HT-29 (cell line): Measurements from ENCODE around the gene TNRC6B. TPM values are rescaled to one million over a fixed set of nuclear protein-coding genes. Genes with fewer than 3 reads are reported as not detected.
A peak's percentile ranks its signal among the peaks of the same experiment; 100 is the strongest.
"Not testable (repeated sequence)": the region's sequence is repeated elsewhere in the genome, so short reads cannot be mapped to it uniquely, and the experiment has no call there.

Experiments
- DNase-seq: peaks from one replicate; pipeline ENCODE4 v3.0.0-alpha.2; 2015; ENCODE audit warnings: low spot score
- total RNA-seq: library from RNA; depleted of rRNA; stranded (reverse); fragments of >200 nt; shearing (Covaris generic); gene quantifications from 2 replicates; pipeline ENCODE4 v1.2.3, GENCODE V29; 2014; rRNA removed

The TNRC6B gene
- total RNA-seq, 1 experiment from 2014 or later, result 10.5 TPM

- DNase-seq, result no peak
Measured at GRCh38 chr22:40347300-40347699, 169.6 kb downstream of the TNRC6B start.

GRCh38 chr22:40348025-40348658 is 170.4 kb downstream of the TNRC6B start:
- peak; percentile 35 for DNase-seq

GRCh38 chr22:40352763-40353162 is 175.0 kb downstream of the TNRC6B start:
- DNase-seq, result no peak

GRCh38 chr22:40361100-40361499 is 183.4 kb downstream of the TNRC6B start:
- no peak for DNase-seq

GRCh38 chr22:40363059-40363458 is 185.3 kb downstream of the TNRC6B start:
- DNase-seq, result no peak

- DNase-seq, result no peak
Measured at GRCh38 chr22:40364431-40364830, 186.7 kb downstream of the TNRC6B start.

- no peak for DNase-seq
Measured at GRCh38 chr22:40366068-40366467, 188.3 kb downstream of the TNRC6B start.

GRCh38 chr22:40367342-40367741 is 189.6 kb downstream of the TNRC6B start:
- DNase-seq, result no peak

- DNase-seq, result no peak
Measured at GRCh38 chr22:40368016-40368415, 190.3 kb downstream of the TNRC6B start.

- DNase-seq, result no peak
Measured at GRCh38 chr22:40368836-40369235, 191.1 kb downstream of the TNRC6B start.

GRCh38 chr22:40374567-40374966 is 196.8 kb downstream of the TNRC6B start:
- no peak for DNase-seq

GRCh38 chr22:40376149-40376548 is 198.4 kb downstream of the TNRC6B start:
- DNase-seq, result no peak

DNA sequence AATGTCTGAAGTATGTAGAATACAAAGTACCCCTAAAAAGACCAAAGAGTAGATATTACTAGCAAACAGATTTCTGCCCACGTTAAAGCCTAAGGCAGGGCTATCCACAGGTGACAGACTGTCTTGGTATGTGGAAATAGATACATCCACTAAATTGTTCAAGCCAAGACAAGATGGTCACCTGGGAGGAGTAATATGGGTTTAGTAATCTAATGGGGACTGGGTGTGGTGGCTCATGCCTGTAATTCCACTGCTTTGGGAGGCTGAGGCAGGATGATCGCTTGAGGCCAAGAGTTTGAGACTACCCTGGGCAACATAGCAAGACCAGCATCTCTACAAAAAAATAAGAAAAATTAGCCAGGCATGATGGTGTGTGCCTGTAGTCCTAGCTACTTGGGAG is 200.2 kb downstream of the TNRC6B start:
- DNase-seq, result no peak

GRCh38 chr22:40378448-40378847 is 200.7 kb downstream of the TNRC6B start:
- not testable (repeated sequence) for DNase-seq

DNA sequence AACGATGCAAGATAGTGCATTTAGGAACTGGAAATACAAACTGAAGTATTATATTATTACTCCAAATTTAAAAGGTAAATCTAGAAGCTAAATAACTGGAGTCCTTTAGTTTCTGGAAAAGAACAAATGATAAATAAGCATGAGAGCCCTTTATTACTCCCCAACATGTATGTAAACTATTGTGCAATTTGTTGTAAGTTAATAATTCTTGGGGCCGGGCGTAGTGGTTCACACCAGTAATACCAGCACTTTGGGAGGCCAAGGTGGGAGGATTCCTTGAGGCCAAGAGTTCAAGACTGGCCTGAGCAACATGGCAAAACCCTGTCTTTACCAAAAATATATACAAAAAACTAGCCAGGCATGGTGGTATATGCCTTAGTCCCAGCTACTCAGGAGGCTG is 203.7 kb downstream of the TNRC6B start:
- DNase-seq, result no peak

DNA sequence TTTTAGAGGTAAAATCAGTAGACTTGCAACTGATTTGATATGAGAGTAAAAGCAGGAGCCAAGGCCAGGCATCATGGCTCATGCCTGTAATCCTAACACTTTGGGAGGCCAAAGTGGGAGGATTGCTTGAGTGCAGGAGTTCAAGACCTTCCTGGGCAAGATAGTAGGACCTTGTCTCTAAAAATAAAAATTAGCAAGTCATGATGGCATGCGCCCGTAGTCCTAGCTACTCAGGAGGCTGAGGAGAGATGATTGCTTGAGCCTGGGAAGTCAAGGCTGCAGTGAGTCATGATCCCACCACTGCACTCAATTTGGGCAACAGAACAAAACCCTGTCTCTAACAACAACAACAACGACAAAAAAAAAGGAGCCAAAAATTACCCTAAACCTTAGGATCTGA is 206.2 kb downstream of the TNRC6B start:
- no peak for DNase-seq

DNA sequence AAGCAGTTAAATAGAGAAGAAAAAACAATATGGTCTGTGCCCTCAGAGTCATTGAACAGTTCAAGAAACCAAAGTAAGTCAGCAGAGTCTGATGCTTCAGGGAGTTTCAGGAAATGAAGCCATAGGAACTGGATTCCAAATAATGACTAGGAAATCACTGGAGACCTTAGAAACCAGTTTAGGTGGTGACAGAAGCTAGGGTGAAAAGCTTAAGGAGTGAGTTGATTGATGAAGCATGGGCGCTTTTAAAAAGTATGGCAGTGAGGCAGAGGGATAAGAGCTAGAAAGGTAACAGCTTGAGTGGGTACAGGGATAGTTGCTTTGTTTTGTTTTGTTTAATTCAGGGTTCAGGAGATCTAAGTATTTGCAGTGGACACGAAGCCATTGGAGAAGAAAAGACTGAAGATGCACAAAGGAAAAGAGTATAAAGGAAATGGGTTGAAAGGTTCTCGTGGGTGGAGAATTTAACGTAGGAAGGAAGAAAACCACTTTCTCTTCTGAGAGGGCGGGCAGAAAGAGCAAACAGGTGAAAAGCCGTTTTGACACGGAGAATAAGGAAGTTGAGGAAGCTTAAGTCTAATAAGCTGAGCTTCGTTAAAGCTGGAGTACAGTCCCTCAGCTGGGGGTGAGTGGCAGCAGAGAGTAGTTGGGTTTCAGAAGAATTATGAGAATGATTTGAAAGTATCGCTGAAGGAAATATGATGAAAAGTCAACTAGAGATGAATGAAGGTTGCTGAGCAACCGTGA is 207.5 kb downstream of the TNRC6B start:
- peak; percentile 68 for DNase-seq

Other genes starting within 250 kb of the TNRC6B start
- gene TMA7B, start 217.5 kb upstream of the TNRC6B start, total RNA-seq, result not detected in 2 replicates
- gene FAM83F, start 183.0 kb upstream of the TNRC6B start, total RNA-seq, result 3.0 and 6.0 TPM in 2 replicates
- 61.3 and 62.4 TPM in 2 replicates for gene ADSL, start 168.6 kb downstream of the TNRC6B start, total RNA-seq
- gene SGSM3, start 192.7 kb downstream of the TNRC6B start, total RNA-seq, result 136 TPM in 2 replicates